ENCODE data around the gene SPRR2A. TPM values are rescaled to one million over a fixed set of nuclear protein-coding genes. Genes with fewer than 3 reads are reported as not detected.

The SPRR2A gene
- total RNA-seq, result 4.8 and 25.3 TPM in 2 replicates

DNA sequence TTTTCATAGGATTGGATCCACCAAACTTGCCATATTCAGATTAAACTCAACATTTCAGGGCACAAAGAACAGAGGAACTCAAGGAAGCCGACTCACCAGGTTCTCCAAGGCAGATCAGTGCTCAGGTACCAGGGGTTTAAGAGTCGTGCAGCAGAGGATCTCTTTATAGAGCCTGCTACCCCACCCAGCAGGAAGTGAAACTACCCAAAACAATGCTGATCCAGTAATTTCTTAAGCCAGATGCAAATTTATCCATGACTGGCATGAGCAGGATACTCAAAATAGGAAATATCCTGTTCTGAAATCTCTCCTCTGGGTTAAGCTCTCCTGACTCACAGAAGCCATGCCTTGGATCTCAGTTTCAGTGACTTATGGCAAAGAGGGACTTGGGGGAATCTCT is at the start of gene SPRR2A:
Gene SPRR2A (minus strand): TSS at position 138 of the 400 bp plus-strand sequence. CDS start 777 bp downstream, outside the sequence.

GRCh38 chr1:153094426-153094825 is 37.1 kb upstream of the SPRR2A start, which contains the start of gene SPRR2E:
Gene SPRR2E, minus strand, starts transcription at chr1:153094526. Its CDS starts 775 bp downstream, at chr1:153093751.

DNA sequence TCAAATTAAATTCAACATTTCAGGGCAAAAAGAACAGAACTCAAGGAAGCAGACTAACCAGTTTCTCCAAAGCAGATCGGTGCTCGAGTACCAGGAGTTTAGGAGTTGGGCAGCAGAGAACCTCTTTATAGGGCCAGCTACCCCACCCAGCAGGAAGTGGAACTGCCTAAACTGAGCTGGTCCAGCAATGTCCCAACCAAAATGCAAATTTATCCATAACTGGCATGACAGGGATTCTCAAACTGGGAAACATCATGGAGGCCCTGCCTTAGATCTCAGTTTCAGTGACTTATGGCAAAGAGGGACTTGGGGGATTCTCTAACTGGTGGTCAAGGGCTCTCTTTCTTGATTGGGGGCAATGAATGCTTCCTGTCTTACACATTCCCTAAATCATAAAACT is 14.2 kb upstream of the SPRR2A start, which contains the start of gene SPRR2B:
Gene SPRR2B (minus strand): TSS at position 101 of the 400 bp plus-strand sequence. CDS start 772 bp downstream, outside the sequence.

DNA sequence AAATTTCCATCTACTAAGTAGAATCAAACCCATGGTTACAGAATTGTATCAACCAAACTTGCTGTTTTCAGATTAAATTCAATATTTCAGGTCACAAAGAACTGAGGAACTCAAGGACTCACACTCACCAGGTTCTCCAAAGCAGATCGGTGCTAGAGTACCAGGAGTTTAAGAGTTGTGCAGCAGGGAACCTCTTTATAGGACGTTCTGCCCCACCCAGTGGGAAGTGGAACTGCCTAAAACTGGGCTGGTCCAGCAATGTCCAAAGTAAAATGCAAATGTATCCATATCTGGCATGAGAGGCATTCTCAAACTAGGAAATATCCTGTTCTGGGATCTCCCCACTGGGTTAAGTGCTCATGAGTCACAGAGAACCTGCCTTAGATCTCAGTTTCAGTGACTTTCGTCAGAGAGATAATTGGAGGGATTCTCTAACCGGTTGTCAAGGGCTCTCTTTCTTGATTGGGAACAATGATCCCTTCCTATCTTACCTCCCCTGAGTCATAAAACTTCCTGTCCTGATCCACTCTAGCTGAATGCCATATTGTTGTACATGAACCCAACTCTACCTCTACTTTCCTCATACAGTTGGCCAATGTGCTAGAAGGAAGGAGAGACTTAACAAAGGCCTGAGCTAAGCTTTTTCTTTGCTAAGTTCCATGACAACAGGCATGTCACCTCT is 16.2 kb downstream of the SPRR2A start, which contains the start of gene SPRR2D:
Gene SPRR2D (minus strand): TSS at position 171 of the 682 bp plus-strand sequence. CDS start 774 bp downstream, outside the sequence.

DNA sequence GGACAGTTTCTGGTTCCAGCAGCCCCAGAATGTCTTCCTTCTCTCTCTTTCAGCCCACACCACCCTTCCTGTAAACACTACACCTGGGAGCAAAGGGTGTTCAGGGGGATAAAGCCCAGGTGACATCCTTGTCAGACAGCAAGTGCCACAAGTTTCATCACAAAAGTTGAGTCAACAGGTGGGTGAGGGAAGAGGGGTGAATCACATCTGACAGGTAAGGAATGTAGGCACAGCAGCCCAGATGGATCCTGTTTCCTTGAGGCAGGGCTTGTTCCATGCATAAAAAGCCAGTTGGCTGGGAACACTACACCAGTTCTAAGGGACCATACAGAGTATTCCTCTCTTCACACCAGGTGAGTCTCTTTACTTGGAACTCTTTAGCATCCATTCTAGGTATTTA is 26.4 kb downstream of the SPRR2A start, which contains the start of gene SPRR1B:
Gene SPRR1B (plus strand): TSS at position 309 of the 400 bp plus-strand sequence. CDS start 1,143 bp downstream, outside the sequence.

Other genes starting within 250 kb of the SPRR2A start
- gene LCE1B, start 245.5 kb downstream of the SPRR2A start, total RNA-seq, result not detected in 2 replicates
- gene LCE1A, start 230.0 kb downstream of the SPRR2A start, total RNA-seq, result 0.34 TPM in 1 of 2 replicates, not detected in the other
- not detected in 2 replicates for gene LCE6A, start 214.7 kb downstream of the SPRR2A start, total RNA-seq
- gene LCE7A, start 197.5 kb downstream of the SPRR2A start, total RNA-seq, result not detected in 2 replicates
- gene SMCP, start 179.2 kb downstream of the SPRR2A start, total RNA-seq, result not detected in 2 replicates
- gene IVL, start 149.0 kb downstream of the SPRR2A start, total RNA-seq, result 18.8 and 30.8 TPM in 2 replicates
- gene SPRR5, start 110.3 kb downstream of the SPRR2A start, total RNA-seq, result not detected in 2 replicates
- gene SPRR4, start 86.9 kb downstream of the SPRR2A start, total RNA-seq, result not detected in 2 replicates
- gene SPRR1A, start 73.4 kb downstream of the SPRR2A start, total RNA-seq, result 3.1 and 9.5 TPM in 2 replicates
- gene SPRR3, start 55.8 kb downstream of the SPRR2A start, total RNA-seq, result 67.3 and 122 TPM in 2 replicates
- gene SPRR1B, start 26.3 kb downstream of the SPRR2A start, total RNA-seq, result 53.0 and 86.5 TPM in 2 replicates
- 5.7 and 47.8 TPM in 2 replicates for gene SPRR2D, start 16.4 kb downstream of the SPRR2A start, total RNA-seq
- gene SPRR2B, start 14.1 kb upstream of the SPRR2A start, total RNA-seq, result 1.0 TPM in 1 of 2 replicates, not detected in the other
- gene SPRR2E, start 37.0 kb upstream of the SPRR2A start, total RNA-seq, result 1.1 and 21.5 TPM in 2 replicates
- not detected in 2 replicates for gene SPRR2F, start 56.0 kb upstream of the SPRR2A start, total RNA-seq
- 2.1 TPM in 1 of 2 replicates, not detected in the other for gene SPRR2G, start 93.4 kb upstream of the SPRR2A start, total RNA-seq
- gene LELP1, start 145.9 kb upstream of the SPRR2A start, total RNA-seq, result not detected in 2 replicates
- 2.1 TPM in 1 of 2 replicates, not detected in the other for gene PRR9, start 160.1 kb upstream of the SPRR2A start, total RNA-seq
- gene LORICRIN, start 202.2 kb upstream of the SPRR2A start, total RNA-seq, result not detected in 2 replicates

Measured in nasal cavity respiratory epithelium epithelial cell of viscerocranial mucosa (primary cell).